ENCODE data around the gene EME1. TPM values are rescaled to one million over a fixed set of nuclear protein-coding genes. Genes with fewer than 3 reads are reported as not detected.

The EME1 gene
- total RNA-seq, 6 experiments from 2014 or later: 0.12 to 1.3 (median 0.66) TPM; not detected in 2

DNA sequence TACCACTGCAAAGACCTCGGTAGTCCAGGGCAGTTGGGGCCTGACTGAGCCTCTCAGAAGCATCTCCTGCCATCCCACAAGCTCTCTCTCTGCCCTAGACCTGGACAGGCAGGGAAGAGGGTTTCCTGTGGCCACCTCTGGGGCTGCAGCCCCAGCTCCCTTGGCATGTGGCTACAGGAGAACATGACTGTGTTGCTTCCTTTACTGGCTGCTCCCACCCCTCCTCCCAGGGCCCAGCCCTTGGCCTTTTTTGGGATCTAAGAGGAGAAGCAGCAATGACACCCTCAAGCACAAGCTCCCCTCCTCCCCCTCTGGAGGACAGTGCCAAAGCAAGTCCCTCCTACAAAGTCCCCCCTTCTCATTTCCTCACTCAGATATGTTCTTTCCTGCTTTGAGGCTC is 5.6 kb upstream of the EME1 start:
- DNase-seq (peak in 1 of 3 donors; percentile 22), ATAC-seq (no peak)
- Histone ChIP-seq H3K9me3 (no peaks in the 10 kb centered on the region), H3K27me3 (no peaks in the 10 kb centered on the region), H3K36me3 (peaks cover 0 to 39% (median 15%) of the 10 kb centered on the region in 4 donors), H3K4me3 (no peak overlapping the region), H3K4me1 (peaks cover 0 to 12% (median 0%) of the 10 kb centered on the region in 4 donors), H3K27ac (no peak overlapping the region)
- no CpG with 5 or more reads among the region's 1 CpG for WGBS (ENCODE audit: insufficient coverage, low coverage, low lambda C conversion rate, missing lambda C conversion rate)
- intact Hi-C loops (cut with DNase I): no loop called here
- TF ChIP-seq CTCF (IDR thresholded peaks at IDR 0.05) (no peak), POLR2A (IDR thresholded peaks at IDR 0.05) (no peak)

DNA sequence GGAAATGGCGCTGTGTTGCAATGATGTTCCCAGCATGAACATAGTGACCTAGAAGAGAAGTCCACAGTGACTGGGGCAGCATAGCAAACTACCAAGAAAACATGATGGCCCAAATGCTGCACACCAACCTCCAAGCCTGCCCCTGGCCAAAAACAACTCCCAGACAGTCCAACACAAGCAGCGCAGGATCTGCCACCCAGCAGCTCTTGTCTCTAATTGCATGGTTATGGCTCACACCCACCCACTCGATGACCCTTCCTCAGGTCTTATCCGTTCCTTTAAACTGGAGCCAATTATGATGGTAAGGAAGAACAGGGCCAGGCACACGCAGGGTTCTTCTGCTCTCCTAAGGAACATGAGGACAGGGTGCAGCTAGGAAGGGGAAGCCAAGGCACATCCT is 3.0 kb upstream of the EME1 start:
- intact Hi-C loops (cut with DNase I): no loop called here
- peak in 1 of 3 donors; percentile 15 for DNase-seq
- Histone ChIP-seq H3K36me3 (peaks cover 0 to 39% (median 15%) of the 10 kb centered on the region in 4 donors), H3K4me3 (no peak overlapping the region), H3K27ac (no peak overlapping the region), H3K27me3 (no peaks in the 10 kb centered on the region), H3K4me1 (peaks cover 0 to 14% (median under 1%) of the 10 kb centered on the region in 4 donors), H3K9me3 (no peaks in the 10 kb centered on the region)
- 96% methylated on average over 4 of the region's 5 CpGs for WGBS (ENCODE audit: insufficient coverage, low coverage, low lambda C conversion rate, missing lambda C conversion rate)
- TF ChIP-seq POLR2A (IDR thresholded peaks at IDR 0.05) (no peak), CTCF (IDR thresholded peaks at IDR 0.05) (no peak)
- no peak for ATAC-seq

GRCh38 chr17:50371526-50371925 is 1.5 kb upstream of the EME1 start:
- Histone ChIP-seq H3K36me3 (peaks cover 0 to 38% (median 15%) of the 10 kb centered on the region in 4 donors), H3K4me1 (peaks cover 0 to 14% (median under 1%) of the 10 kb centered on the region in 4 donors), H3K9me3 (no peaks in the 10 kb centered on the region), H3K27me3 (no peaks in the 10 kb centered on the region), H3K4me3 (no peak overlapping the region), H3K27ac (no peak overlapping the region)
- intact Hi-C loops (cut with DNase I): no loop called here
- DNase-seq: peak in 1 of 3 donors; percentile 1
- TF ChIP-seq CTCF (IDR thresholded peaks at IDR 0.05): no peak
- no peak for ATAC-seq
- WGBS (ENCODE audit: insufficient coverage, low coverage, low lambda C conversion rate, missing lambda C conversion rate): 63% methylated on average over 2 of the region's 2 CpGs

- intact Hi-C loops (cut with DNase I): no loop called here
- TF ChIP-seq CTCF (IDR thresholded peaks at IDR 0.05) (no peak), POLR2A (IDR thresholded peaks at IDR 0.05) (no peak)
- Histone ChIP-seq H3K36me3 (peaks cover 0 to 32% (median 15%) of the 10 kb centered on the region in 4 donors), H3K27ac (peak overlapping the region; percentile 78 to 97 (median 94)), H3K4me3 (peak overlapping the region; percentile 65 to 97 (median 86)), H3K27me3 (no peaks in the 10 kb centered on the region), H3K9me3 (no peaks in the 10 kb centered on the region), H3K4me1 (peaks cover 0 to 14% (median under 1%) of the 10 kb centered on the region in 4 donors)
- WGBS (ENCODE audit: insufficient coverage, low coverage, low lambda C conversion rate, missing lambda C conversion rate): 20% methylated on average over 13 of the region's 14 CpGs
- DNase-seq (peak in 1 of 3 donors; percentile 31), ATAC-seq (no peak)
These were observed 739 bp upstream of the EME1 start for GRCh38 chr17:50372222-50372757.

Measured in right lobe of liver (tissue), 6 donors.